HG03066 (cell line): ENCODE results near the gene NPAS3.

Experiments used
- ATAC-seq: cut with Tn5 transposase; IDR thresholded peaks from one replicate; pipeline ENCODE4 v1.9.1; 2021; ENCODE audit warnings: low read depth; ENCODE audit not compliant: unreplicated experiment

The NPAS3 gene

DNA sequence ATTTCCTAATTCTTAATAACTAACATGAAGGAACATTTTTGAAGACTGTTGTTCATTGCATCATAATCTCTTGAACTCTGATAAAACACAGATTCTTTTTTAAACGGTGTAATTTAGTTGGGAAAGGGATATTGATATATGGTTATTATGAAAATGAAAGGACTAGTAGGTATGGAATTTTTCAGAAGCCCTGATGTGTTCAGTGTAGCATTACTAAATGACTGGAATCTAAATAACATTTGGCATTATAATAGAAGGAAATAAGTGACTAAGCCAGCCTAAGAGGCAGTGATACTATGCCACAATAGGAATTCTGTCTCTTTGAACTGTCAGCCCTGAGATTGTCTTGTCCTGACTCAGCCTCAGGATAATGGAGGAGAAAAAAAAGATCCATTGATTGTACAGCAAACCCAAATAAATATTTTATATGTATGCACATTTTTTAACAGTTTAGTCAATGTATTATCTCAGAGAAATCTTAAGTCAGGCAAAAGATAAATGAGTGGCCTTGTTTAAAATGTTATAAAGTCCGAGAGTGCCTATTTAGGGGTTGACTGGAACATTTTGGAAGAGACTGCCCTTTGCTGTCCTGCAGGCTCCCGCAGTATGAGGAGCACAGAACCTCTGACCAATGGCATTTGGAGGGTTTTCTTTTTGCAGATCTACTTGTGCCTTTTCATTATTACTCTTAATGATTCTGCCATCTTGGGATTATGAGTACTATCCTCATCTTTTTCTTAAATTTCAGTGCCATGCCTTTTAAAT is 741.0 kb downstream of the NPAS3 start:
- ATAC-seq = no peak

DNA sequence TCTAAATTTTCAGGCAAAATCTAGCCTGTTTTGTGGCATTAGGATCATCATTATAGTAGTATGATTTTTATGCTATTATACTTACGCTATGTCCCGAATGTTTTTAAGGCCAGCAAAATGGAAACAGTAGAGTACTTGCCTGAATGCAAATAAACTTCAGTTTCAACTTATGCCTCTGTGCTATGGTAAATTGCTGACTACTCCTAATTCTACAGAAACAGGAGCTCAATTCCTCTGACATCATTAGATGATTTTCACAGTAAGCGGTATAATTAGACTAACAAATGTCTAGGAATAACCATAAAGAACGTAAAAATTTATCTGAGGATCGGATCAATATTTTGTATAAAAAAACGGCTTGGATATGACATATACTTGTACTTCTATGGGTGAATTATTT is 742.2 kb downstream of the NPAS3 start:
- no peak for ATAC-seq

DNA sequence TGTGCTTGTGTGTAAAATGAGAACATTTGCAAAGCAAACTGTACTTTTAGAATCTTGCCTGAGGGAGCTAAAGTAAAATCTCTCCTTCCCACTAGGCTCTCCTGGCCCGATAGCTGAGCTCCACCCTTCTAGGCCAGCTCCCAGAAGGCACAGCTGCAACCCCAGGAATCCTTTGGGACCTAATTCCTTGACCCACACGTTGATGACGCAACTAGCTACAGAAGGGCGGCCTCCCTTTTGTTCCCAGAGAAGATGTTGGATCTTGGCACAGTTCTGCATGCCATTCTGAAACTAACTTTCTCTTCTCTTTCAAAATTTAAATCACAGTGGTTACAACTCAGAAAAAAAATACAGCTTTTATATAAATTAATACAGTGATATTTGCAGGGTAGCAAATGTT is 744.1 kb downstream of the NPAS3 start:
- ATAC-seq = no peak

DNA sequence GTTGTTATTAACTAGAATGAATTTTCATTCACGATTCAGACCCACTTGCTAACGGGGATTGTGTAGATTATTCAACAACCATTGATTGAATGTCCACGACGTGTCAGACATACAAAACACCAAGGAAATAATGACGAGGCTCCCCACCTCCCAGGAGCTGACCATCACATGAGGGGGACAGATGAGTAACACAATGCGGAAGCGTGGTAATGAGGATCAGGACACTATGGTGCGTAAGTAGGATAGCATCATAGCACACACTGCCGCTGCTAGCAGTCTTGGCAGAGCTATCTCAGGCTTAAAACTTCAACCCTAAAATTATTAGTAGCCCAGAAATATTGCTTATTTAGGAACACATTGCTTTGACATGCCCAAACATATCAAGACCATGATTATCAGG is 746.3 kb downstream of the NPAS3 start:
- no peak for ATAC-seq

DNA sequence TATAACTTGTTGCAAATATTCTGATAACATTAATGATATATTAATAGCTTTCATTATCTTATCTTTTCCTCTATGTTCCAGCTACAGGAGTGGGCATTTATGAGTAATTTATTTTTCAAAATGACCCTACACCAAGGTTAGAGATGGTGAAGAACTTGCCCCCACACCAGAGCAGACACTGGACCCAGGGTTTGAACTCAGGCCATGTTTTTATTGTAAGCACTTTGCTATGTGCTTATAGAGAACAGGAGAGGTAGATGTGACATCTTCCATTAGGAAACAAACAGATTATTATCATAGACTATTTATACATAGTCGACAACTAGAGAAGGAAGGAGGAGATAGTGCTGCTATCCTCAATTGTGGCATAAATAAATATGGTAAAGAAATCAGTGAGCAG is 747.0 kb downstream of the NPAS3 start:
- ATAC-seq = no peak

DNA sequence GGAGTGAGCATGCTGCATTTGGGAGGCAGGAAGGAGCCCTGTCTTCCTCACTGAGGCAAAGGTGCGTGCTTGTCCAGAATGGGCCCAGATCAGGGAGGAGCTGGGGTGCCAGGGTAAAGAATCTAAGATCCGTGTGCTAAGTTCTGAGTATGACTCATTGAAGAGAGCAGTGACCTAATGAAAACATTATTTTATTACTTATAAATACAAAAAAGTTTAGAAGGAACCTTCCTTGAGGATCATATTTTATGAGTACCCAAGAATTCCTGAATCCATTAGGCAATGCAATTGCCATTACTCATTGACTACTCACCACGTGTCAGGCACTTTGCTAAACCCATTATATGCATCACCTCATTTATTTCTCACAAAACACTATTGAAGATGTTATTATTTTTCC is 747.5 kb downstream of the NPAS3 start:
- no peak for ATAC-seq

DNA sequence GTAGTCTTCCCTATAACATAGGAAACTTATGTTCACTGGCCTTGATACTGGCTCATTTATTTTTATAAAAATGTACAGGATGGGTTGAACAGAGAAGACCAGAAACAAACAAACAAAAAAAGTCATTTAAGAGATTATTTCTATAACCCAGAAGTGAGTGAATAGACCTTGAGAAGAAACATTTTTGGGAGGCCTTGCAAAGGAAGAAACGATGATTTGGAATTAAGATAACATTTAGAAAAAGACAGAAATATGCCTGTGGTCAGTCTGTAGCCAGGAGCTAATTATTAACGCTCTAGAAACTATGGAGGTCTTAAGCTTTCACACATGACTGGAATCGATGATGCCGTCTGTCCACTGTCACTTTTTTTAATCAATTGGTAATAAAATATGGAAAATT is 748.2 kb downstream of the NPAS3 start:
- ATAC-seq = no peak

DNA sequence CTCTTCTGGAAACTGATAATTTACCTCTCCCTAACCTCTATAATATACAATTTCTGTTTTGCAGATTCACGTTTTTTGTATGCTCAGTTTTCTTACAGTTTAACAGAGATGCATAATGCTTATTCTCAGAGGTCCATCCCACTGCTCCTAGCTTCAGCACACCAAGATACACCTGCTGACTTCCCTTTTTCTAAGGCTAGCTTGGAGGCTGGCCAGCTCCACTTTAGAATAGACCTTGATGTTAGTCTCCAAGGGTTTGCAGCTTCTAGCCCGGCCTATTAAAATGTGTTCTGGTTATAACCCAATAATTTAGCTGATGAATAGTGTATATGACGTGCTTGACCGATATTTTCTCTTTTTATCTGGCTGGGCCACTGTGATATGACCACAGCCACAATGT is 751.0 kb downstream of the NPAS3 start:
- no peak for ATAC-seq

DNA sequence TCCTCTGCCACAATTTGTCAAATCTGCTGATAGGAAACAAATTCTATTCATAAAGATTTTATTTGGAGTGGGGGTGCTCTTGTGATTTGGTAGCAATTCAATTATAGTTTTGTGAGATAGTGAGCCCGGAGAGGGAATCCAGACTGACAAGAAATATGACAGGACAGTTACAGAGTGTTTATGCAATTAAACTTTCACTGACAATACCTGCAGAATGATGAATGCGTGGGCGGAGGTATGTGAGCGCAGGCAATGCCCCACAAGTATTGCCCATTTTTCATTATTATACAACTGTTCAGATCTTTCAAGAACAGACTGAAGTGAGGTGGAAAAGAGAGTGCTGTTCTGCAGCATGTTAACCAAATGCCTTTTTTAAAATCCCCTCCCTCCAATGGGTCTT is 753.2 kb downstream of the NPAS3 start:
- ATAC-seq = no peak

DNA sequence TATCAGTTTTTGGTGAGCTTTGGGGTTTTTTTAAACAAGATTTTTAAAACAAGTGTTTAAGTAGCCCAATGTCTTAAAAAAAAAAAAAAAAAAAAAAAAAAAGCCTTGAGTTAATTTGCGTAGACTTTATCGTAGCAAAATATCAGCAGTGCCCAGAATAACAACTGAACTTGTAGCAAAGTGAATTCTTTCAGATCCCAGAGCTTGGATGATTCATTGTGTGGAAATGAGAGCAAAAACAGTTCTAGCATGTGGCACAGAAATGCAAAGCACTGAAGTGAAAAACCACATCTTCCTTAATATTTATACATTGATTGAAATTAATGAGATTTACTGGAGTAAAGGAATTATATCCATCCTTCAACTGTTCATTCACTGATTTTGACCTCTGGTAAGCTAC is 754.1 kb downstream of the NPAS3 start:
- no peak for ATAC-seq

DNA sequence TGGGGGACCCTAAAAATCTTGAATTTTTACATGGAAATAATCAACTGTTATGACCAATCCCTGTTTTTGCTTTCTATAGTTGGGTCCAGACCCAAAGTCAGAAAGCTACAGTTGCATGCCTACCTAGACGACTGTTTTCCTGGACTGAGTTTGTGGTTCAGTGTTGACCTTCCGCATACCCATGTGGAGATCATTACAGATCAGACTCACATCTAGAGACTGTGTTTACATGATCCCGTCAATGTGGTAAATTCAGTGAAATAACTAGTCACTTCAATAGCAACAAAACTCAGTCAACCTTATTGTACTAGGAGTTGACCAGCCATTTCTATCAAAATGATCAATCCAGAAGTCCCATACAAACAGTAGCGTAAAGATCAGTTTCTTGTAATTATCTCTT is 754.6 kb downstream of the NPAS3 start:
- ATAC-seq = no peak

DNA sequence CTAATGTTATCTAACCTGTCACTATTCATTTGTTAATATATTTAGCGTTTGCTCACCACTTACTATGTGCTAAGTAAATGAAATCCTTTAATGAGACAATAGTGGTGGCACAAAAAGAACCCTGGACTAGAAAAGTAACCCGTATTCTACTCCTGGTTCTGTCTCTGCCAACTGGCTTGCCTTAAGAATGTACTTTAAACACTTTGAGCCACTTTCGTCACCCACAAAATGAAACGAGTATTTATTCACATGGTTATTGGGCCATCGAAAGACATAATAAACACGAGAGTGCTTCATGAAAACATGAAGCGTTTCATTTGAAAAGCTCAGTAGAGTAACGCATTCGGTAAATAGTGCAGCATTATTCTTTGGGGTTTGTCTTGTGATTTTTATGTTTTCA is 757.5 kb downstream of the NPAS3 start:
- no peak for ATAC-seq

DNA sequence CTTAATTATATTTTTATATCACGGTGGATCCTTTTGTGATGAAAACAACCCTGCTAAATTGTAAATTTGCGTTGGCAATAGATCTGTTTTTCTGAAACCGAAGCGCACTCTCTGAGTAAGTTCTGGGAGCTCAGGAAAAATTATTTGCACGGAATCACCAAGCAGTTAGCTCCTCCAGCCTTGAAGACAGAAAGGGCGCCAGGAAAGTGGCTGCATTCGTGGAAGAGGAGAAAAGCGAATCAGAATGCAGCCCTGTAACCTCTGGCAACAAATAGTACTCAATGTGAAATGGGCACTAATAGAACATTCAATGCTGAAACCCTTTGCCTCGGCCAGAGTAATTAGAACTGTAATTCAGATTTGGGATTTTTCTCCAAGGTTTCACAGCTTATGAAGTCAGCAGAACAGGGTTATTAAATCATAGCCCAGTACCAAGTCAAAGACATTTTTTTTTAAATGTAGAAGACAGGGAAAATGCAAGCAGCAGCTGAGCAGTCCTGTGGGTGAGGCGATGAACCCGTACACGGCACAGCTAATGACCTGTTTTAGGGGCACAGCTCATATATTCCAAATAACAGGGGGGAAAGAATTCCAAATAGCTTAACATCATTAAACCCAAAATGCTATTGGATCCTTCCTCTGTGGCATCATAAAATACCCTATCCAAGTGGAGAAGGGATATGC is 760.8 kb downstream of the NPAS3 start:
- no peak for ATAC-seq

DNA sequence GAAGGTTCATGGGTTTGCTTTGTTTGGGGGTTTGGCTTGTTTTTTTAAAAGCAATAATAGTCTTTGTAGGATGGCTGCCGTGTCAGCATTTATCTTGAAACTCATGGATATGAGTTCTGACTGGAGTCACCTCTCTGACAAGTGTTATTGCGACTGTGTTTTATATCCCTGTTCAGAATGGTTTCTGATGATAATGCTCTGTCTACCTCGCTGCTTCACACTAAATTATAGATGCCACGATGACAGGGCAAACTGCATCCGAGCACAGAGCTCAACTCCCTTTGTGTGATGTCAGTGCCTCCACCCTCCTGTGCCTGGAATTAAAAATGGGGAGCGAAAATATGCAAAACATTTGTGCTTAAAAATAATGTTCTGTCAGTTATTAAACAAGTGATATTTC is 761.4 kb downstream of the NPAS3 start:
- ATAC-seq = no peak

DNA sequence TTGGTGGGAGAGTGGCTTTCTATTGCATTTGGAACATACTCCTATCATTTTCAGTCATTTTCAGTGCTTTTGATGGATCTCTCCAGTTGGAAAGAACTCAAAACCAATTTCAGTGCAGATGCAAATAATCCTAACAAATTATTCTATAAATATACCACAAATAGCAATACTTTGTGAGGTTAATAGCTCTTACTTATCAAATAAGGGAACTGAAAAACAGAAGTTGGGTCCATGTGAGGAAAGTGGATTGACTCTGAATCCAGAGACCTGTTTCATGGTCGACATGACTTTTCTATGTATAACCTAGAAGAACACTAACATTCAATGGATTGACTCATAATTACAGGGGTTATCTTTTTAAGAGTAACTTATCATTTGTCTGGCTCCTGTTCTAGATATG is 763.6 kb downstream of the NPAS3 start:
- no peak for ATAC-seq

DNA sequence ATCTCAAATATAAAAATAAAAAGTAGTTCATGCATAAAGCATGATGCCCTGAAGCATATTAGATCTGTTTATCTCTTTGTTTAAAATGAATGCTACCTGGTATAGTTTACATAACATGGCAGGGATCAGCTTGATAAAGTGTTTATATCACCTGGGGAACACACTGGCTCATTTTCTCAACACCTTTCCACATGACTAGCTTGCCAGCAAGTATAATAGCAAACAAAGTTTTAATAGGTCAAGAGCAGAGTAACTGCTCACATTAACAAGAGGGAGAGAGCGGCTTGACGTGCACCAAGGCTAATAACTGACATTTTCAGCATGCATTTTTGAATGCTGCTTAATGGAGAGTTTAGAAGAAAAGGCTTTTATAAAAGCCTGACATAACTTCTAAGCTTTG is 765.8 kb downstream of the NPAS3 start:
- ATAC-seq = no peak

DNA sequence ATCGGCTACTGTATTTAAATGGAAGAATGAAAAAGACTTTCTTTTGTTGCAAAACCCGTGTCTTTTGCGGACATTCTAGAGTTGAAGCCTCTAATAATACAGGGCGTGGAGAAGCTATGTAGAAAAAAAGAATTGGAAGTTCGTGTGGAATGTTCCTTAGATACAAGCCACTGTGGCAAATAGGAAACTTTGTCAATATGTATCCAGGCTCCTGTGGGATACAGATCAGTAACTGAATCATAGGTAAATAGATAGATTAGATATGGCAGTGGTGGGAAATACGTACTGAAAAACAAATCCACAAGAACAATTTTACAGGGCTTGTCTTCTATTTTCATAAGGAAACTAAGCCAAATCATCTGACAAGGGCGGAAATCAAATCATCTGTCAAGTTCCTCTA is 766.8 kb downstream of the NPAS3 start:
- ATAC-seq = no peak

DNA sequence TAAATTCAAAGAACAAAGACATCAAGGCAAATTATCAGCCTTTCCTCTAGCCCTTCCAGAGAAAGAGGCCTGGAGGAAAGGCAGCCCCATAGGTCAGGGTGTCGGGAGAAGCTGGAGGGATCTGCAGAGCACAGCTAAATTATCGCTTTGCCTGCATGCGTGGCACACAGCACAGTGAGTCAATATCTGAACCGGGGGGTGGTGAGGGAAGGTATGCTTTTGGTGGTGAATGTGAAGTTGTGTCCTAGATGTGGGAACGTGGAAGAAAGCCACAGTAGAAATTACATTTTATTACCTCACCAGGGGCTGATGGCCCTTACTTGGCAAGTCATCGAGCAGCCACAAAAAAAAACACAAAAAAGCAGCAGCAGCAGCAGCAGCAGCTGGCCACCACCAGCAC is 769.0 kb downstream of the NPAS3 start:
- ATAC-seq = no peak

DNA sequence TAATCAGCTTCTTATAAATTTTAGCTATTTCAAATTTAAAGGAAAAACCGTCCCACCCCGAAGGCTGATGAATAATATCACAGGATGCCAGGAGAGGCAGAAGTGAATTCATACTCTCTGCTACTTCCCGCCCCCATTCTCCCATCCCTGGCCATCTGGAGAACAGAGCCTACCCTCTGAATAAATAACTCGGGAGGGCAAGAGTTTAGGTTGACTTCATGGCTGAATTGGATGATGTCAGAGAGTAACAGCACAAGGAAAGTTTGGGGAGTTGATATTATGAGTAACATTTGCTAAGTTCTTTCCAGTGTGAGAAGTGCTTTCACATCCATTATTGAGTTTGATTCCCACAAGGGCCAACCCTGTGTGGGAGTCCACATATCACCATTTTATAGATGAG is 770.6 kb downstream of the NPAS3 start:
- ATAC-seq = no peak

DNA sequence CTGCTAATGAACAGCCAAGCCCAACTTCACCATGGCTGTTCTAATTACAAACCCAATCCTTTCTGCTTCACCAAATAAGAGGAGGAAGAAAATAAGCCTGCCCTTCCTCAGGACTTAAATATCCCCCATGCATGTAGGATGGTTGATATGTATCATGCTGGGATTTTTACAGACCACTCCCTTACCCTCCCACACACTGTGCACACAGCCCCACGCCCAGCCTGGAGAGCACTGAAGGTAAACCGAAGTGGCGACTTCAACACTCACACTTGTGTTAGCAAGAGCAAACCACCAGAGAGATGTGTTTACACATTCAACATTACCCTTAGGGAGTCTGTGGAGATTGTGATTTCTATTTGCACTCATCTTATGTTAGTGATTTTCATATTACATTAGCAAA is 771.0 kb downstream of the NPAS3 start:
- ATAC-seq = no peak

DNA sequence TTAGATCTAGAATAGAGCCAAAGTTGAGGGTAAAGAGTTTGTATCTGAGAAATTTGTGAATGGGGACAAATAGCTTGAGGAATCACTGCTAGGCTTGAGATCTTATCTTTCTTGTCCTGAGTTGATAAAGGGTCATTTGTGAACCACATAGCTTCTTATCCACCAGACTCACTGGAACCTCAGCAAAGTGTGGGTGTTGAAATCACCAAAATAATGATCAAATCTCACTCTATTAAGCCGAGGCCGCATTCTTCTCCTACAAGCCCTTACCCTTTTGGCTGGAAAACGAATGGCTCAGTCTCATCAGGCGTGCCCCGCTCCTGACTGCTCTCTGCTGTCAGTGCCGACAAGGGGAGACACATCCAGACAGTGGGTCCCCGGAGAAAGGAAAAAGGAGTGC is 771.6 kb downstream of the NPAS3 start:
- no peak for ATAC-seq

DNA sequence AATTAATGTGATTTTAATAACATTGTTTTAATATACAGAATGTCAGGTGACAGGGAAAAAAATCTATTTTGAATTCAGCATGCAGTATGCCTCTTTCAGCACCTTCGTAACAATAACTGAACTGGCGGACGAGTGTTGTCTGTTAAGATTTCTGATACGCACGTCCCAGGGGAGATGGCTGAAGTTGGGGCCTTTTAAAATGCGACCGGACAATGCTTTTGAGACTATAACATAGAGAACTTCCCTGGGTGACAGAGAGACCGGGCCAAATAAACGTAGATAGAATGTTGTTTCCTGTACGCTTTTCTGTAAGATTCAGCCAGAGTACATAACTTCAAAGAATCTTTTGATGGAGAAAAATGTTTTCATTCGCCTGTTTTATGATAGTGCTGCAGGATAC is 772.5 kb downstream of the NPAS3 start:
- ATAC-seq = no peak
